ENCODE data around the gene GPR119. TPM values are rescaled to one million over a fixed set of nuclear protein-coding genes. Genes with fewer than 3 reads are reported as not detected.
A peak's percentile ranks its signal among the peaks of the same experiment; 100 is the strongest.

Gene GPR119
- polyA plus RNA-seq, 1 donor (not counting 4 experiments of a cell fraction or from before 2014, with no cell fraction given), result not detected

DNA sequence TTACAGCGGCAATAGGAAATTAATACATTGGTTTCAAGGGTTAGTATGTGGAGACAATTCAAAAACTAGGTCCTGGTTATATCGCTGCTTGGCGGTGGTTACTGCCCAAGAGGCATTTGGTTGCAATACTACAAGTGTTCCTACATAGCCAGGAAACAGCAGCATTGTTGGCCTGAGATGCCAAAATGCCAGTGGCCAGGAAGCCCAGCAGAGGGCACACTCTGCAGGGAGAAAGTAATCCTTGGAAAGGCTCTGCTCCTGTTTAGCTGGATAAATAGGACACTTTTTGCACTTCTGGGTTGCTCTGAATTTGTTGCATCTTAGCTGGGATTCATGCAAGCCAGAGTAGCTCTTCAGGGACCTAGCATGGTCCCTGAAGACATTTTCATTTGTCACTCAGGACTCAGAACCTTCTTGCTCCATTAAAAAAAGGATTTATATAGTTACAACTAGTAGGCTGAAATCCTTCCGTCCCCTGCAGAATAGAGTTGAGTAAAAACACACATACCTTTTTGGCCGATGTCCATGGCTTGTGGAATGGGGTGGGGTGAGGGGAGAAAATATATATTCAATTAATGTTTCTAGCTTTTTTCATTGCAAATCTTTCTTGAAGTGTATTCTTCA is 8.1 kb upstream of the GPR119 start:
- TF ChIP-seq, protein P1, sequence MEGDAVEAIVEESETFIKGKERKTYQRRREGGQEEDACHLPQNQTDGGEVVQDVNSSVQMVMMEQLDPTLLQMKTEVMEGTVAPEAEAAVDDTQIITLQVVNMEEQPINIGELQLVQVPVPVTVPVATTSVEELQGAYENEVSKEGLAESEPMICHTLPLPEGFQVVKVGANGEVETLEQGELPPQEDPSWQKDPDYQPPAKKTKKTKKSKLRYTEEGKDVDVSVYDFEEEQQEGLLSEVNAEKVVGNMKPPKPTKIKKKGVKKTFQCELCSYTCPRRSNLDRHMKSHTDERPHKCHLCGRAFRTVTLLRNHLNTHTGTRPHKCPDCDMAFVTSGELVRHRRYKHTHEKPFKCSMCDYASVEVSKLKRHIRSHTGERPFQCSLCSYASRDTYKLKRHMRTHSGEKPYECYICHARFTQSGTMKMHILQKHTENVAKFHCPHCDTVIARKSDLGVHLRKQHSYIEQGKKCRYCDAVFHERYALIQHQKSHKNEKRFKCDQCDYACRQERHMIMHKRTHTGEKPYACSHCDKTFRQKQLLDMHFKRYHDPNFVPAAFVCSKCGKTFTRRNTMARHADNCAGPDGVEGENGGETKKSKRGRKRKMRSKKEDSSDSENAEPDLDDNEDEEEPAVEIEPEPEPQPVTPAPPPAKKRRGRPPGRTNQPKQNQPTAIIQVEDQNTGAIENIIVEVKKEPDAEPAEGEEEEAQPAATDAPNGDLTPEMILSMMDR (optimal IDR thresholded peaks at IDR 0.05 in 1 of 3, IDR thresholded peaks at IDR 0.05 in 1 of 3, conservative IDR thresholded peaks at IDR 0.05 in 1 of 3; ENCODE audit: extremely low read depth in 1 of 3, insufficient read depth in 2 of 3, low read length in 3 of 3), result peak; percentile 75 to 87 (median 87)
- TF ChIP-seq EZH2 (IDR thresholded peaks at IDR 0.05; ENCODE audit: low read length), result no peak
- Histone ChIP-seq H3K36me3 (ENCODE audit: control insufficient read depth in 2 of 2, extremely low read depth in 1 of 2, insufficient read depth in 2 of 2, low read length in 2 of 2) (no peaks in the 10 kb centered on the region), H4K20me1 (ENCODE audit: control insufficient read depth, extremely low read depth, insufficient read depth, low read length) (no peaks in the 10 kb centered on the region), H2AFZ (ENCODE audit: control insufficient read depth, low read length) (no peak overlapping the region), H3K4me2 (ENCODE audit: control insufficient read depth, extremely low read depth, insufficient read depth, low read depth, low read length) (no peak overlapping the region), H3K27me3 (ENCODE audit: control insufficient read depth, extremely low read depth, insufficient read depth, low read length) (peaks cover 3% of the 10 kb centered on the region), H3K4me3 (ENCODE audit: control insufficient read depth in 2 of 3, extremely low read depth in 1 of 3, insufficient read depth in 2 of 3, low read depth in 1 of 3, low read length in 3 of 3) (no peak overlapping the region), H3K9me3 (ENCODE audit: control insufficient read depth, low read depth, low read length) (no peaks in the 10 kb centered on the region), H3K9me1 (ENCODE audit: control insufficient read depth, extremely low read depth, insufficient read depth, low read length) (no peaks in the 10 kb centered on the region), H3K9ac (ENCODE audit: control insufficient read depth, extremely low read depth, insufficient read depth, low read length) (no peak overlapping the region), H3K79me2 (ENCODE audit: control insufficient read depth, insufficient read depth, low read length) (no peaks in the 10 kb centered on the region), H3K4me1 (ENCODE audit: control insufficient read depth, extremely low read depth, insufficient read depth, low read length) (no peaks in the 10 kb centered on the region), H3K27ac (ENCODE audit: control insufficient read depth, insufficient read depth, low read length) (no peak overlapping the region)
- no peak for DNase-seq (ENCODE audit: low read depth, low spot score)
- FAIRE-seq, result peak; percentile 76
- dilution Hi-C loops (cut with MboI; ENCODE audit: extremely low pct_ligation_motif_present, low sequenced_read_pairs), result no loop called here

- dilution Hi-C loops (cut with MboI; ENCODE audit: extremely low pct_ligation_motif_present, low sequenced_read_pairs), result no loop called here
- no peaks in the 10 kb centered on the region for H3K4me1 ChIP-seq (ENCODE audit: control insufficient read depth, extremely low read depth, insufficient read depth, low read length)
- no peaks in the 10 kb centered on the region for H3K9me1 ChIP-seq (ENCODE audit: control insufficient read depth, extremely low read depth, insufficient read depth, low read length)
- H3K4me3 ChIP-seq (ENCODE audit: control insufficient read depth in 2 of 3, extremely low read depth in 1 of 3, insufficient read depth in 2 of 3, low read depth in 1 of 3, low read length in 3 of 3), result no peak overlapping the region
- H3K27me3 ChIP-seq (ENCODE audit: control insufficient read depth, extremely low read depth, insufficient read depth, low read length), result no peaks in the 10 kb centered on the region
- FAIRE-seq (no peak), DNase-seq (ENCODE audit: low read depth, low spot score) (no peak)
- no peak overlapping the region for H3K27ac ChIP-seq (ENCODE audit: control insufficient read depth, insufficient read depth, low read length)
- H3K9ac ChIP-seq (ENCODE audit: control insufficient read depth, extremely low read depth, insufficient read depth, low read length), result no peak overlapping the region
- H4K20me1 ChIP-seq (ENCODE audit: control insufficient read depth, extremely low read depth, insufficient read depth, low read length), result no peaks in the 10 kb centered on the region
- no peaks in the 10 kb centered on the region for H3K36me3 ChIP-seq (ENCODE audit: control insufficient read depth in 2 of 2, extremely low read depth in 1 of 2, insufficient read depth in 2 of 2, low read length in 2 of 2)
- TF ChIP-seq, protein P1 (optimal IDR thresholded peaks at IDR 0.05 in 1 of 3, IDR thresholded peaks at IDR 0.05 in 1 of 3, conservative IDR thresholded peaks at IDR 0.05 in 1 of 3; ENCODE audit: extremely low read depth in 1 of 3, insufficient read depth in 2 of 3, low read length in 3 of 3), result no peak
- no peak for TF ChIP-seq EZH2 (IDR thresholded peaks at IDR 0.05; ENCODE audit: low read length)
- H2AFZ ChIP-seq (ENCODE audit: control insufficient read depth, low read length), result no peak overlapping the region
- no peak overlapping the region for H3K4me2 ChIP-seq (ENCODE audit: control insufficient read depth, extremely low read depth, insufficient read depth, low read depth, low read length)
- no peaks in the 10 kb centered on the region for H3K79me2 ChIP-seq (ENCODE audit: control insufficient read depth, insufficient read depth, low read length)
- H3K9me3 ChIP-seq (ENCODE audit: control insufficient read depth, low read depth, low read length), result no peaks in the 10 kb centered on the region
Observed at GRCh38 chrX:130386408-130386808, 934 bp upstream of the GPR119 start.

Measured in keratinocyte (primary cell).